ENCODE measurements around the gene RAP1GDS1.
"Not testable (repeated sequence)": the region's sequence is repeated elsewhere in the genome, so short reads cannot be mapped to it uniquely, and the experiment has no call there.

Gene RAP1GDS1

DNA sequence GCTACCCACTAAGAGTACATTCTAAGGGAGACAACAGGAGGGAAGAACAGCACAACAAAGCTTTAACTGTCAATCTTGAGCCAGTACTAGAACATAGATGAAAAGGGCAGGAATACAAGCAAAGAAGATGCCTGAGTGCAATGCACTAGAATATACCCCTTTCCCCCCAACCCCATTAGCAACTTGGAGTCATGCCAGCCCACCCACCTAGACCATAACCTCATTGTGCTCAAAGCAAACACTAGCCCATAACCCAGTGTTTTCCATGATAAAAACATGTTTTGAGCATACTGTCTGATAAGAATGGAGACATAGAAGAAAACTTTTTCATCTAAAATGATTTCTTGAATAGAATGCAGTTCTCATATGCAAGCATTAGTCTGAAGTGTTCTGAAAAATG lies 183.2 kb downstream of the RAP1GDS1 start:
- no peak for ATAC-seq

DNA sequence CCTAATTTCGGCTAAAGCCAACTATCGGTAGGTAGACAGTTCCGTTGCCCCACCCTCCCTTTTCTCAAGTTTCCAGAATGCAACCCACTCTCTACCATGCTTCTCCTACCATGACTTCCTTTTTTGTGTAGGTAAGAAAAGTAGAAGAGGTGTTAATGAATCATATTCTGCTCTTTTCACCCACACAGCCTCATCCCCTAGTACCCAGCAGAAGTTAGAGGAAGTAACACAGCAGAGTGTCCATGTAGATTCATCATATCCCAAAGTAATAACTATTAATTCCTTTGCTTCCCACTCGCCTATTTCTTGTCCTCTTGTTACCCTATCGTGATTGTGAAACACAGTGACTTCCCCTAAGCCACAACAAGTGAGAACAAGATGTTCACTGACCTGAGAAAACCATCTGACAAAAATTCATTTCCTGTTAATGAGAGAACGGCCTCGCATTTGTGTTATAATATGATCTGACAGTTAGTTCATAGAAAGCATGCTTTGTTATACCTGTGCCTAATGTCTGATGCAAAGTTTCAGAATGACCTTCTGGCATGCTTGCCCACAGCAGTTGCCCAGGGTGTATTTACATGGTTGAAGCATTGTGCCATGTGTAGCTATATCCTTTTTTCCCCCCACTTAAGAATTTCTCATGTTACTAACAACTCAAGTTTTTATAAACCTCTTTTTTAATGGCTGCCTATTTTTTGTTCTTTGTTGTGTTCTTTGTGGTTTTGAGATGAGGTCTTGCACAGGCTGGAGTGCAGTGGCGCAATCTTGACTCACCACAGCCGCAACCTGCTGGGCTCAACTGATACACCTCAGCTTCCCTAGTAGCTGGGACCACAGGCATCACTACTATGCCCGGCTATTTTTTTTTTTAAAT lies 185.6 kb downstream of the RAP1GDS1 start:
- ATAC-seq, result peak; percentile 93 to 95

DNA sequence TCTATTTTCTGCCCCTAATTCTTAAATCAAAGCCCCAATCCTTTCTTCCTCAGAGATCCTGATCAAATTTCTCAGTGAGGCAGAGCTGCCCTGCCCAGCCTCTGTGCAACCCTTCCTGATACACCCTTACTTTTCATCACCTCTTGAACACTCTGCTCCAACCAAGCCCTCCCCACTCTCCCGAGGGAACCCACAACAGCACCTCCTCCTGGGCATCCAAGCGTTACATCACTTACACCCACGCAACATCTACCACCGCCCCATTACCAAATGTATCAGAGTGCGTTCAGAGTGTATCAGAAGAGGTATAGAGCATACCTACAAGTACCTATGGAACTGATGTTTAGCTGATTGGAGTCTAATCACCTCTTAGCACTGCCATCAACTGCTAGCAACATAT lies 186.5 kb downstream of the RAP1GDS1 start:
- ATAC-seq, result no peak

DNA sequence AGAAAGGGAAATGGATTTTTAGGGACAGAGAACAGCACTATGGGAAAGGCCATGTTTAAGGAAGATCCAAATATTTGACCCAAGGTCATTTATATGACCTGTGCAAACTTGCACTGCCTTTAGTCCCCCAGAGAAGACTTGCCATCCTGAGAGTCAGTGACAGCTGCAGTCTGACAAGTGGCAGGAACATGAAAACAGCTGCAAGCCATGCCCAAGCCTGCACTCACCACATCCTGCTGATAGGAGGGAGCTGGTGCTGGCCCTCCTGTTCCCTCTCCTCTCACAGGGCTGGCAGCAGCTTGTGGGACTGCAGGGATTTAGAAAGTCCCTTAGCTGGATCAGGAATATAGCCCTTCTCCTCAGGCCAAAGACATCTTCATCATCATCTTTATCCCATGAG lies 187.7 kb downstream of the RAP1GDS1 start:
- no peak for ATAC-seq

DNA sequence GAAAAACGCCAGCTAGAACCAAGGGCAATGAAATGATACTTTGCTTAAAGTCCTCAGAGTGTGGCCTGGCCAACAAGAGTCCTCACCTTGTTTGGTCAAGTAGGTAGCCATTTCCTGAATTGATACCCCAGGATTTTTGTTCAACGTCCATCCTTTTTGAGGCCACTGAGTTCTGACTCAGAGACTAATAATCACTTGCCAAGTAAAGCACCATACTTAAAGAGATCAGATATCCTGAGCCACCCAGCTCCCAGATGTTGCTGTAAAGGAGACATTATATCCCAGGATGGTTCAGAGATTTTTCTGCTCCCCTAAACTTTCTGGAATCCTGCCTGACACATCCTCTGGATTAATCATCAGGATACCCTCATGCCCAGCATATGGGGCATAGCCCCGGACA lies 190.9 kb downstream of the RAP1GDS1 start:
- ATAC-seq, result no peak

DNA sequence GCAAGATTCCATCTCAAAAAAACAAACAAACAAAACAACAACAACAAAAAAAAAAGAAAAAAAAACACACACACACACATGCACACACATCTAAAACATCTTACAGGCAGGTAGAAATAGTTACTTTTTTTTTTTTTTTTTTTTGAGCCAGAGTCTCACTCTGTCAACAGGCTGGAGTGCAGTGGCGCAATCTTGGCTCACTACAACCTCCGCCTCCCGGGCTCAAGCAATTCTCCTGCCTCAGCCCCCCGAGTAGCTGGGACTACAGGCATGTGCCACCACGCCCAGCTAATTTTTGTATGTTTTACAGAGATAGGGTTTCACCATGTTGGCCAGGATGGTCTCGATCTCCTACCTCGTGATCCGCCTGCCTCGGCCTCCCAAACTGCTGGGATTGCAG lies 196.2 kb downstream of the RAP1GDS1 start:
- ATAC-seq, result not testable (repeated sequence)

DNA sequence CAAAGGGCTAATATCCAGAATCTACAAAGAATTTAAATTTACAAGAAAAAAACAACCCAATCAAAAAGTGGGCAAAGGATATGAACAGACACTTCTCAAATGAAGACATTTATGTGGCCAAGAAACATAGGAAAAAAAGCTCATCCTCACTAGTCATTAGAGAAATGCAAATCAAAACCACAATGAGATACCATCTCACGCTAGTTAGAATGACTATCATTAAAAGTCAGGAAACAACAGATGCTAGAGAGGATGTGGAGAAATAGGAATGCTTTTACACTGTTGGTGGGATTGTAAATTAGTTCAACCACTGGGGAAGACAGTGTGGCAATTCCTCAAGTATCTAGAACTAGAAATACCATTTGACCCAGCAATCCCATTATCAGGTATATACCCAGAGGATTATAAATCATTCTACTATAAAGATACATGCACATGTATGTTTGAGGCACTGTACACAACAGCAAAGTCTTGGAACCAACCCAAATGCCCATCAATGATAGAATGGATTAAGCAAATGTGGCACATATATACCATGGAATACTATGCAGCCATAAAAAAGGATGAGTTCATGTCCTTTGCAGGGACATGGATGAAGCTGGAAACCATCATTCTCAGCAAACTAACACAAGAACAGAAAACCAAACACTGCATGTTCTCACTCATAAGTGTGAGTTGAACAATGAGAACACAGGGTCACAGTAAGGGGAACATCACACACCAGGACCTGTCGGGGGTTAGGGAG lies 200.1 kb downstream of the RAP1GDS1 start:
- not testable (repeated sequence) for ATAC-seq

DNA sequence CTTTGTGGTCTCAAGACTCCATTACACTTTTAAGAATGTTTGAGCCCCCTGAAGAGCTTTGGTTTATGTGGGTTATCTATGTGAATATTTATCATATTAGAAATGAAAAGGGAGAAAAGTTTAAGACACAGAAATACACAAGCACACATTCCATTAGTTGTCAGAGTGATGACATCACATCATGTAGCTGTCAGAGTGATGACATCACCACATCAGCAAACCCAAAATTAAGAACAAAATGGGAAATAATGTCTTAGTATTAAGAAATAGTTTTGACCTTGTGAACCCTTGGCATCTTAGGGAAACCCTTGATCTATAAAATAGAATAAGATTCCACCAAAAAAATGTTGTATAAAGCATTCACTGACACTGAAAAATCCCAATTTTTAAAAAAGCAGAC lies 201.3 kb downstream of the RAP1GDS1 start:
- ATAC-seq, result no peak

DNA sequence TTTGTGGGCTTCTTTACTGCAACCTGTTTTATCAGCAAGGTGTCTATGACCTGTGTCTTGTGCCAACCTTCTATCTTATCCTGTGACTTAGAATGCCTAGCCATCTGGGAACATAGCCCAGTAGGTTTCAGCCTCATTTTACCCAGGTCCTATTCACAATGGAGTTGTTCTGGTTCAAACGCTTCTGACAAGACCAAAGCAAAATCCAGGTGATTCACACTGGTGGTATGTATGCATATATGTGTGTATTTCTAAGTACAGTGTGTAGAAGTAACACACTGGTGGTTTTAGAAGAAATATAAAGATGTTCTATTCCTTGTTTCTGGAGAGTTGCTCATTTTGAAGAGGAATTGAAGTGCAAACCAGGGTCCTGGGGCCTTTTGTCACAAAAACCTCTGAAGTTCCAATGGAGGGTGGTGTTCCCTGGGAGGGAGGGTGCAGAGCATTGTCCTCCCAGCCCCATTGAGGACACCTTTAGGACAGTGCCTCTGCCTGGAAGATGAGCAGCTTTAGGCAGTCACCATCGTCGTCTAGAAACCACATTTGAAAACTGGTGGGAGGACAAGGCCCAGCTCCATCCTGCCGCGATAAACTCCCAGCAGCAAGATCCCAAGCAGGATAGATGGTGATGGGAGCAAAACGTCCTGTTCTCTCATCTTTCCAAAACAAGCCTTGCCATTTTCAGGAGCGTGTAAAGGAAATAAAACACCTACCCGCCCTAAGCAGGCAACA lies 205.8 kb downstream of the RAP1GDS1 start:
- ATAC-seq, result no peak

DNA sequence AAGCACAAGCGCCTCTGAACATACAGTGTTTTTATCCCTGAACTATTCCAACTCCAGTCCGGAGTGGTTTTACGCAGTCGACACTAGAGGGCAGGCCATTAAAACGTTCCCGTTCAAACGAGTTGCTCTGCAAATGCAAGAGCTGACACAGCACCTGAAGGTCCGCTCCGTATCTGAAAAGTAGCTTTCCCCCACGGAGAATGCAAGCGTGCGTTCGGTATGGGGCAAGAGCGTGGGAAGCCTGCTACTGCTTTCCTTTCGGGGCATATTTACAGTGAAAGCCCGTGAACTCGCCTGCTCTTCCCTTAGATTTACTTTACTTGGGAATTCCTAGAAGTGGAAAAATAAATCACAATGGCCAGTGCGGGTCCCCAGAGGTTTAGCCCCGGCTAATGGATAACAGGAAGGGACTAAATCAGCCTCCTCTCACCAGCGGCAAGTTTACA lies 206.5 kb downstream of the RAP1GDS1 start:
- peak; percentile 85 to 90 for ATAC-seq

DNA sequence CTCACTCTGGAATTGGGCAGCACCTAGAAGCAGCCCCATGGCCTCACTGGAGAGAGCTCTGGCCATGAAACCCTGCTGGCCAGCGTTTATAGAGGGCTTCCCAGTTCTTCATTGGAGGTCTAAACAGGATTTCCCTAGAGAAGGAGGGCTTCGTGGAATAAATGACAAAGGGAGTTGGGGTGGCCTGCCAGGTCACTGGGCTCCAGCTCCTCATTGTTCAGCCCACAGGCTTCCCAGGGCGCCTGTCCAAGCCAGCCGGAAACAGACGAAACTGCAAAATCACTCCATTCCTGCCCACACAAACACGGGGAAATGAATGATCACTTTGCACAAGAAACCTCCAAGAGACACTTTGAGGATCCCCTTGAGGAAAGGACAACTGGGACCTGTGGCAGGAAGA lies 207.5 kb downstream of the RAP1GDS1 start:
- no peak for ATAC-seq

DNA sequence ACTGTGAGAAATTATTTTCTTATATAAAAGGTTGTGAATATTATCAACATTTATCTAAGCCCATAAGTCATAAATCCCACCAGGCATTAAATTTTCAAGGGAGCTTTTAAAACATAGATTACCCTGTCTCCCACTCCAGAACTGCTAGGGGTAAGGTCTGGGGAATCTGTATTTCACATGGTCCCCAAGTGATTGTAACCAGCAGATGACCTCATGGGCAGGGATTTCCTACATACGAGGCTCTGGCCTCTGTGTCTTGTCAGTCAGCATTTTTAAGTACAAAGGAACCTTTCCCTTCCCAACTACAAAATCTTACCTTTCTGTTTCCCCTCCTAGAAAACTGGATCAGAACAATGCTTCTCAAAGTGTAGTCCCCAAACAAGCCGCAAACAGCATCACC lies 208.6 kb downstream of the RAP1GDS1 start:
- ATAC-seq, result no peak

DNA sequence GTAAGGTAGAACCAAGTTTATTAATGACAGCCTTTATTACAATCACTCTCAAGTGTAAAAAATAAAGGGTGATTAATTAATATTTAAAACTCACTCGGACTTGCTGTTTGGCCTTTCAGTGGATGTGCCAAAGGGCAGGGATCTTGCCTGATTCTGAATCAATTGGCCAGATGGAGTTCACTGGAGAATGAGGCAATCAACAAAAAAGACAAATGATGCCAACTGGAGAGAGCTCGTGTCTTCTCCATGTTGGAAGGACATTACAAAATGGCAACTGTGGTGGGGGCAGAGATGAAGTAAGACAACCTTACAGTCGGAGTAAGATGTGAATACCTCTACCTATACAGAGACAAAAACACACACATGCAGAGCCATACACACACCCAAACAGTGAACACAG lies 209.2 kb downstream of the RAP1GDS1 start:
- ATAC-seq, result no peak

DNA sequence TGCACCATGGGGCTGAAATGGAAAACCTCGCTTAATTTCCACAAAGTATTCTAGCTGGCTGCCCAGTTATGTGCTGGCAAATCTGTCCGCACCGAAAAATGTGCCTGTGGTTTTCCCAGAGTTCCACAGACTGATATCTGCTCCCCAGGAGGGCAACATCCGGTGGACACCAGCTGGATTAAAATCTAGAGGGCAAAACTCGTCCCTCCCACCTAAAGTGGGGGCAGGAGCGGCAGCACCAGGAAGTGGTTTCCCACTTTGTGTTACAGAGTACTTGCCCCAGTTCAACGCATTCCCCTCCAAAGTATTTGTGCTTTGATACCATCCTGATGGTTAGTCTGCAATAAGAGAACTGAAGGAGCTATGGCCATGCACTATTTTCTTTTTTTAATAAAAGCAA lies 209.6 kb downstream of the RAP1GDS1 start:
- ATAC-seq, result no peak

DNA sequence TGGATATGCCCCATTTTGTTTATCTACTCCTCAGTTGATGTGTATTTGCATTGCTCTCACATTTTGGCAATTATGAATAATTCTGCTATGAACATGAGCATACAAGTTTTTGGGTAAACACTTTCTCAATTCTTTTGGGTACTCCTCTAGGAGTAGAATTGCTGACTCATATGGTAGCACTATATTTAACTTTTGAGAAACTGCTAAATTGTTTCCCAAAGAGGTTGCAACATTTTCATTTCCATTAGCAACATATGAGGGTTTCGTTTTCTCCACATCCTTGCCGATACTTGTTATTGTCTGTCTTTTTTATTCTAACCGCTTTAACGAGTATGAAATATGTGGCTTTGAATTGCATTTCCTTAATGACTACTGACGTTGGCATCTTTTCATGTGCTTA lies 211.9 kb downstream of the RAP1GDS1 start:
- no peak for ATAC-seq

DNA sequence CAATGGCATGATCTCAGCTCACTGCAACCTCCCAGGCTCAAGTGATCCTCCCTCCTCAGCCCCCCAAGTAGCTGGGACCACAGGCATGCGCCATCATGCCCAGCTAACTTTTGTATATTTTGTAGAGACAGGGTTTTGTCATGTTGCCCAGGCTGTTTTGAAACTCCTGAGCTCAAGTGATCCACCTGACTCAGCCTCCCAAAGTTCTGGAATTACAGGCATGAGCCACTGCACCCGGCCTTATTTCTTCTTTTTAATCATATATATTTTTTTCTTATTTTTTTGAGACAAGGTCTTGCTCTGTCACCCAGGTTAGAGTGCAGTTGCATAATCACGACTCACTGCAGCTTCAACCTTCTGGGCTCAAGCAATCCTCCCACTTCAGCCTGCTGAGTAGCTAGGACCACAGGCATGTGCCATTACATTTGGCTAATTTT lies 213.2 kb downstream of the RAP1GDS1 start:
- peak; percentile 17 to 41 for ATAC-seq

DNA sequence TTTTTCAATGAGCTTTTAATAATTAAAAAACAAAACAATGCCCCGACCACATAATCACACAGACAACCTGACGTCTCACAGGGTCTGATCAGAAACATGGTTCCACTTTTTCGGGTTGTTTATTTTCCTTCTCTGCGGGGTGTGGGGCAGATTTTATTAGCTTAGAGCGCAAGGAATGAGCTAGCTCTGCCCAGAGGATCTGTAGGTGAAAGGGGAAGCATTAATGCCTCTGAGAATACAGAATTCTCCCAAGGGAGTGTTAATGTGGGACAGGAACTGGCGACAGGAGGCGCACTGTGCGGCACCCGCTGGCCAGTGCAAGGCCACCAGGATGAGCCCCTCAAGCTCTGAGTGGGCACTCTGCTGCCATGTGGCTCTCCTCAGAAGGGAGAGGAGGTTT lies 215.7 kb downstream of the RAP1GDS1 start:
- ATAC-seq, result no peak

DNA sequence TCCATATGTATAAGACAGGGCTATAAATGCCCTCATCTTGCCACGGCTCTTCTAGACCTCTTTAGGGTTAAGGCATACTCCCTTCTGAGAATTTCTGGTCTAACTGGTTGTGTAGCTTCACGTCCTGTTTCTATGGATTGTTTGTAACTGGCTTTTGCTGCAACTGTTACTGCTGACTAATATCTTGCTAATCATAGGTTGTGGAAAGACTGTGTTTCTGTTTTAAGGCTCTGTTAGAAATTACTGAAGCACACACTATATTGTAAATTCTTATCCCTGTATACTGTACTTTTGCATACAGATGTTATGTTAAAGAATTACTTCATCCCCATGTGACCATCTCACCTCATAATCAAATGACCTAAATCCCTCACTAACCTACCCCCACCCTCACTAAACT lies 218.4 kb downstream of the RAP1GDS1 start:
- not testable (repeated sequence) for ATAC-seq

DNA sequence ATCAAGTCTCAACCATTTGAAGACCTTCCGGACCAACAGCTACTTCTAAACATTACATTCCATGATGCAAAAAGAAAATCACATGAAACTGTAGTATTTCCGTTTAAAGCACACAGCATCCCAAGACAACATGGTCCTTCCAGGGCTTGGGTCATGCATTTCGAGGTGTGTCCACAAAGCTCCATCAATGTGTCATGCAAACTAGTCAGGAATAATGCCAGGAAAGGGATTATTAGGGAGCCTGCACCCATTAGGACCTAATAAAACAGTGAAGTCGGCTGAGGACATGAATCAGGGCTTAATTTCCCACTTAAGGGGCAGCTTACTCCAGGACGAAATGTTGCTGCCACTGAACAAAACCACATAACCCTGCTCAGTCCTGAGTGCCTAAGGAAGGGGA lies 219.4 kb downstream of the RAP1GDS1 start:
- no peak for ATAC-seq

DNA sequence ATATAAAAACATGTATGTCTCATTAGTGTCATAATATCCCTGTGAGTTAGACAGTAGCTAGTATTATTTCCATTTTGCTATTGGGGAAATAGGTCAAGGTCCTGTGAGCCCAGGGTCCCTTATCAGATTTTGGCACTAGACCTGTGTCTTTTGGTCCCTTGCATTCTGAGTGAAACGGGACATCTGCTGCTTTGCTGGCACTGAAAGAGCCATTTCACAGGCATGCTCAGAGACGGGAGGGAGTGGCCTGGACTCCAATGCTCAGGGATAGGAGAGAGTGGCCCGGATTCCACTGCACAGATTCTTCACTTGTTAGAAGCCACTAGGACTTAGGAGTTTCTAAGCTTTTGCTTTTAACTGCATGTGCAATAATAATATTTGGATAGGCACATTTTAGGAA lies 220.0 kb downstream of the RAP1GDS1 start:
- ATAC-seq, result no peak

DNA sequence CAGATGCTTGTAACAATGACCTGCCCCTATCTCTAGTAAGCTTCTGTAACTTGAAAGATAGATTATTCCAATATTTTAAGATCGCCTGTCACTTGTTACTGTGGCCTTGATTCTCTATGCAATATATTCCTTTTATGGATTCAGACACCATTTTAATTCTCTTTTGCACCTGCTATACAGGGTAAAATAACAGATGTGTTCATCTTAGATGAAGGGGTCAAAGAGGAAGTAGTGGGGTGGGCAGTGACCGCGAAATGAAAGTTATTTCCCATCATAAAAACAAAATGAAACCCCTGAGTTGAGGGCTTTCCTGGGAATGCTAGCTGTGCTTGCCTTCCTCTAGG lies 221.3 kb downstream of the RAP1GDS1 start:
- ATAC-seq, result no peak

DNA sequence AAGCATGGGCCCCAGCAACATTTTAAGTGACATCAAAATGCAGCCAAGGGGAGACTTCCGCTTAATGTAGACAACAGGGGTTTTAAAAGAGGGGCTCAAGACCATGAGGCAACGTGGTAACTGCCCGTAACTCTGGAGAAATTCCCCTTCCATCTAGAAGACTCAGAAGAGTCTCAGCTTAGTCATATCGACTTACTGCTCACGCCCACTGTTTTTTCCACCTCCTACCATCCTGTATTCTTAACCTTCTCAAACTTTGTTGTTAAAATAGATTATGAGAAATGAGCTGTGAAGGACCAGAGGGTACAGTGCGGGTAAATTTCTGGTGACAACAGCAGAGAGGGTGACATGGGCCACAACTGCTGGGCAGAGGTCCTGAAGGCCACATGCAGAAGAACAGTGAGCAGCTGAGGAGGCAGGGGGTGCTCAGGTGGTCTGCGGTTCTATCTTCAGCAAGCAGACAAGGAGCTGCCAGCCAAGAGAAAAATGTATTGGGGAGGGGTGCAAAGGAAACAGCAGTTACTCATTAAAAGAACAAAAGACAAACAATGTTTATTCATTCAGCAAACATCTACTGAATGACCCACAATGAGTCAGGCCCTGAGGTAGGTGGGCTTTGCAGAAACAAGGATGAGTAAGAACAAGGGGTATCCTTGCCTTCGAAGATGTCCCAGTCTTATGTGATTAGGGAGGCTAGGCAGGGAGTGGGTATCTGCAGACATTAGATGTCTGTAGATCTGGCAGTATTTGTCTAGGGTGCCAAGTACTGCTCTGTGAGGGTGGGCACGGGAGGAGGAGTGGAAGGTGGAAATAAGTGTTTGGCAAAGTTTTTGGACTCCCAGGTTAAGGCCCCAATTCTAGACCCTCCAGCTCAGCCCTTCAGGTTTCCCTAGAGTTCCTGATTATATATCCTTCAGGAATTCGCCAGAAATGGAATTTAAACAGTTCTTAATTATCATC lies 221.9 kb downstream of the RAP1GDS1 start:
- peak; percentile 81 to 90 for ATAC-seq
